HG02610 (cell line): ENCODE results near the gene MED17.

Source experiments
- ATAC-seq: cut with Tn5 transposase; IDR thresholded peaks from one replicate; pipeline ENCODE4 v1.9.1; 2021; ENCODE audit warnings: mild to moderate bottlenecking, moderate library complexity; ENCODE audit not compliant: unreplicated experiment

MED17 gene

DNA sequence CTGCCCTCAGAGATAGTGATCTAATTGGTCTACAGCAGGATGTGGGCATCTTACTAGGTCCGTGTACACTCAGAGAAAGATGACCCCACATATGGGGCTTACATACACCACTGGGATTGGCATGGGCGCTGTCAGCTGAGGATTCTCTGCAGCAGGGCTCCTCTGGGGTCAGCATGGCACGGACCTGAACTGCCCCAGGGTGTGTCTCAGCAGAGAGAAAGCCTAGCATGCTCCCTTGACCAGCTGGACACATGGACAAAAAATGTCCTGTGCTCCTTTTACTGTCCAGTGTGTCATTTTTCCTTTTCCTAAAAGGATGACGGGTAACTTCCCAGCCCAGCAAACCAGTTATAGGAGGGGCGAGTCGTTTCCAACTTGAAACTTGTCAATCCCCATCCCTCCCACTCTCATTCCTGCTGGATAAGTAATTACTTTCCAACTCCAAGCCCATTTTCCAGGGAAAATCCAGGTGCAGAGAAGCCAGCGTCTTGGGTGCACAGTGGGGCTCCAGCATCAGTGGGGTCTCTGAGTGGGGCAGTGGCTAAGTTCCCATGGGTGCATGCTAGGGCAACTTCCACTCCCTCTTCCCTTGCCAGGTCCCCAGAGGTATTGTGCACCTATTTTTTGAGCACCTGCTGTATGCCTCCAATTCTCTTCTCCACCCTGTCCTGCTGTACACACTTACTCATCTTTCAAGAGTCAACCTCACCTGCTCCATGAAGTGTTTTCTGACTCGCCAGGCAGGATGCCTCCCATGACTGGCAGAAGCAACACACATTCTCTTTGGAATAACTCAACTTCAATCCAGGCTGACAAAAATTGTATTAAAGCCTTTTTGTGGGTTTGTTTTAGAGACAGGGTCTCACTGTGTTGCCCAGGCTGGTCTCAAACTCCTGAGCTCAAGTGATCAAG lies 61.4 kb downstream of the MED17 start:
- no peak for ATAC-seq

DNA sequence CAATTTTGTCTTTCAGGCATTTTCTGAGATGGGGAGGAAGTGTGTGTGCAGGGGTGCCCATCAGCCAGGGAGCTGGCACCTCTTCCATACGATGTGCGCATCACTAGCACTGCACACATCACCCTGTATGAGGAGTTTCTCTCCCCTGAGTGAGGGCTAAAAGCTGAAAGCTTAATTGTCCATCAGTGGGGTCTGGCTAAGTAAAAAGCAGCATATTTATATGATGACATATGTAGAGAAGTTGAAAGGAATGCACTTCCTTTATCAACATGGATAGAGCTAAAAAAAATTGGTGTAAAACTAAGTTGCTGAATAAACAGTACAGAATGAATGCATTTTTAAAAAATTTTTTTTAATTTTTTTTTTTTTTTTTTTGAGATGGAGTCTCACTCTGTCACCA lies 62.3 kb downstream of the MED17 start:
- no peak for ATAC-seq

DNA sequence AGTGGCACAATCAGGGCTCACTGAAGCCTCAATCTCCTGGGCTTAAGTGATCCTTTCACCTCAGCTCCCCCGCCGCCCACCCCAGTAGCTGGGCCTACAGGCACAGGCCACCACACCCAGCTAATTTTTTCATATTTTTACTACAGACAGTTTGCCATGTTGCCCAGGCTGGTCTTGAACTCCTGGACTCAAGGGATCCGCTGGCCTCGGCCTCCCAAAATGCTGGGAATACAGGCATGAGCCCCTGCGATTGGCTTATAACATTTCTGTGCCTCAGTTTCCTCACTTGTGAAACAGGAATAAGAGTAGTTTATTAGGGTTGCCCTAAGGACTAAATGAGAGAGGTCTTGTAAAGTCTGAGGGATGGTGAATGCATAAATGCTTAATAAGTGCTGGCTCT lies 65.1 kb downstream of the MED17 start:
- no peak for ATAC-seq

DNA sequence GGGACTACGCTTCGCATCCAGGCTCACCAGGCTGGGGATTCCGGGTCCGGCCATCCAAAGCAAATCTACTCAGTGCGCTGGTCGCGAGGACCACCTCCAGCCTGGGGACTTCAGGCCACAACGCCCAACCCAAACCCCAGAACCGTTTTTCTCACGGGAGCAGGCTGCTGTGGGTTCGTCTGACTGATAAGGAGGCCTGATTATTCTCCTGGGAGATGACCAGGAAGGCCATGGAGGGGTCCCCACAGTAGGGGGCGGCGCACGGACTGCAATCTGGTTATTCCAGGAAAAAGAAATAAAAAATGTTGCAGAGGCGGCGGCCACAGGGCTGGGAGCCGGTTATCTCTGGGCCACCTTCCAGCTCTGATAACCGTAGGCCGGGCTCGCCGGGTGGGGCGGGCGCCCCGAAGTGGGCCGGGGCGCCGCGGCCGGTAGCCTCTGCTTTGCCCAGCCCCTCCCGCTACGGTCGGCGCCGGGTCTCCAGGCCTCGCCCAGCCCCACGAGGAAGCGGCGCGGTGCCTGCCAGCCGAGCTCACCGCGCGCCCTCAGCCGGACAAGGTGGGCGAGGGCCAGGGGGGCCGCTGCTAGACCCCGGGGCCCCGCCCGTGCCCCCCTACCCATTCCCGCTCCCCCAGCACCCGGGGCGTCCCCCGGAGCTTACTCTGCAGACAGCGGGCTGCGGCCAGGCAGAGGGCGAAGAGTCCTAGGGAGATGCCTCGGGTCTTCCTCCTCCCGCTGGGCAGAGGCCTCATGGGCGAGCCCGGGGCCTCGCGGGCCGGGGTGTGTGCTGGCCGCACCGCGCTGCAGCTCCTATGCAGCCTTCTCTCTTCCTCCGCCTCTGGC lies 65.9 kb downstream of the MED17 start:
- no peak for ATAC-seq

DNA sequence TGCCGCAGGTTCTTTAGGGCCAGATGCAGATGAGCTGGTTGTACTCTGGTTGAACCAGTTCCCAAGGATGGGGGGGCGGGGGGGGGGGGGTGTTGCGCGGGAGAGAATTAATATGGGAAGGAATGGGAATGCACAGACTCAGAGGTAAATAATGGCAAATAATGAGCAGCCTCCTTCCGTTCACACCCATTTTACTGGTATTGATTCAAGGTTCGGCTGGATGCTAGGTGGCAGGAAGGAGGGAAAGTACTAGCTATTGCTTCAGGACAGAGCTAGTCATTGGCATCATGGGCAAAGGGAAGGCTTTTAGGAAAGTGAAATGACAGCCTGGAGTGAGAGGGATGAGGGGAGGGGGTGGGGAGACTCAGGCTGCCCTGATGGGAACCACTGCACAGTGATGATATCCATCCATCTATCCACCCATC lies 66.5 kb downstream of the MED17 start, which contains the start of gene VSTM5:
VSTM5 (minus strand) TSS at position 25 of the 425 bp plus-strand sequence. CDS start 116 bp downstream, outside the sequence.
- no peak for ATAC-seq

DNA sequence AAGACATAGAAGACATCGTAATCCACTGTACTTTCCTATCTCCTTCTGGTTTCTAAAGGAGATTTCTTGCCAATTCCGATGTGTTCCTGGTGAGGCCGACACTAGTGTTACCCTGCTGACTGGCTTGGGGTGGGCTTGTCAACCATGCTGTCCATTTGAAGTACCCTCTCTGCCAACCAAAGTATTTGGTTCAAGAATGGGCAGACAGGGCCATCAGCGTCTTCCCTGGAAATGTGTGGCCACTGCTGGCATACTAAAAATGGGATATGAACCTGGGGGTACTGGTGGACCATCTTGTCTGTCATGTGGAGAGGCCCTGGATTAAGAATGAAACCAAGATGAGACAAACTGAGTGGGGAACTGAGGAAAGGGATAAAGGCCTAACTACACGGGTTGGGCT lies 68.2 kb downstream of the MED17 start:
- ATAC-seq, result no peak

DNA sequence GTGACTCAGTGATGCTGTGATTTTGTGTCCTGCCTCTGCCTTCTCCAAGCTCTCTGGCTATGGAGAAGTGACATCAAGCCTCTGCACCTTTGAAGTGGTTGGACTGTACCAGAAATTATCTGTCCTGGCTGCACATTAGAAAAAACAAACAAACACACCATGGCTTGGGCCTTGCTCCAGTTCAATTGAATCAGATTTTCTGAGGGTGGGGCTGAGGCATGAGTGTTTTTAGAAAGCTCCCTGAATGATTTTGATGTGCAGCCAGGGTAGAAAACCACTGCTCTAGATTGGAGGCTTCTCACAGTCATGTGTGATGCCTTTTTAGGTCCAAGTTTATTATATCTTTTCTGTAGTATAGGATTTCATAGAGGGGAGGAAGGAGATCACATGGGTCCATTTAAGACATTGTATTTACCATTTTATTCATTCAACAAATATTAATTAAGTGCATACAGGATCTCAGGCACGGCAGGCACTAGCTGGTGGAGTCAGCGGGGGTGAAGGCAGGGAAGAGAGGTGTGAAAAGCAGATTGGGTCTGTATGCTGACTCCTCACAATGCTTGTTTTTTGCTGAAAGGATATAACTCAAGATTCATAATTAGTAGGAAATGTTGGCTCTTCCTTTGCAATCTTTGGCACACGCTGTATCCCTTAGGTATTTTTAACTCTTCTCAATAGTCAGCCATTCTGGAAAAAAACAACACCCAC lies 73.5 kb downstream of the MED17 start:
- no peak for ATAC-seq

DNA sequence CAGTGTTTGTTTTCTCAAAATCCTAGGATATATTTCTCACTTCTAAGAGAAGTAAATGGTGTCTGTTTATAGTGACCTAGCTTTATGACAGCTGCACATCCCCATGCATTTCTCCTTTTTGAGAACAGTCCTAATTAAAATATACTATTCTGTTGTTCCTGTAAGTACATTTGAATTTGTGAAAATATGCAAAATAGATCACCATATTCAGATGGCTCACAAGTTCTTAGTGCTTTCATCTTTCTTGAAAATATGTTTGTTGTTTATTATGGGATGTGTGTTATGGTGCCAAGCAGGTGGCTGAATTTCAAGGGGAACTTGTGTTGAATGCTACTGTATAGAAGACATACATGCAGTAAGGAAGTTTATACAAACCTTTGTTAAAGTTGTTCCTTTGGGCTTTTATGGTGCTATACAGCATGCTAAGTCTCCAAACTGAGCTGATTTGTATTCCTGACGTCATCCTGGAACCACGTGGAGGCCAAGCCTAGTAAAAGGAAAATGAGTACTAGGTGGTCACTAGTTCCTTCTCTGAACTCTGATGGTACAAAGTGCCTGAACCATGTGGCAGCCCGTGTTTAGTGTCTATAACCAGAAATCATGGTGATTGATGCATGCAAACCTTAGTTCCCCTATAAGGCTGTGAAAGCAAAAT lies 74.2 kb downstream of the MED17 start:
- ATAC-seq, result no peak

DNA sequence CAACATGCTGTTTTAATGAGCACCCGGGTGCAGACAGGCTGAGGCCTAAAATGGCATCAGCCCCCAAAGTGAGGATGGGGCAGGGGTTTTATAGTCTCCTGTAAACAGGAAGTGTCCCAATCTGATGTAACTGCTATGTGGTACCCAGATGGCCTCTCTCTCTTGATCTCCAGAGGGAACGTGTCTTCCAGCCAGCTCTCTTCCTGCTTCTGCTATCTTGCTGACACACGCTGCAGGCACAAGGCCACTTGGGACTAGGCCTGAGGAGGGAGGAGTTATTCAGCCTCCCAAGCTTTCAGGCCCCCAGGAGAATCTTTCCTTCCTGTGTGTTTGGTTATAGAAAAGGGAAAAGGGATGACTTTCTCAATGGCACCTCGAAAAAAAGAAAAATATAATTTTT lies 77.7 kb downstream of the MED17 start:
- no peak for ATAC-seq
